Stimulated activated naive CD4-positive, alpha-beta T cell treated with Interleukin-2 at 50 U/mL for 16 hours (primary cell): ENCODE data around the gene SCAPER.
"Not testable (repeated sequence)": the region's sequence is repeated elsewhere in the genome, so short reads cannot be mapped to it uniquely, and the experiment has no call there.

Experiments used
- DNase-seq: peaks from one replicate; lab custom pipeline; 2025; lab: John Stamatoyannopoulos, UW

Gene SCAPER

DNA sequence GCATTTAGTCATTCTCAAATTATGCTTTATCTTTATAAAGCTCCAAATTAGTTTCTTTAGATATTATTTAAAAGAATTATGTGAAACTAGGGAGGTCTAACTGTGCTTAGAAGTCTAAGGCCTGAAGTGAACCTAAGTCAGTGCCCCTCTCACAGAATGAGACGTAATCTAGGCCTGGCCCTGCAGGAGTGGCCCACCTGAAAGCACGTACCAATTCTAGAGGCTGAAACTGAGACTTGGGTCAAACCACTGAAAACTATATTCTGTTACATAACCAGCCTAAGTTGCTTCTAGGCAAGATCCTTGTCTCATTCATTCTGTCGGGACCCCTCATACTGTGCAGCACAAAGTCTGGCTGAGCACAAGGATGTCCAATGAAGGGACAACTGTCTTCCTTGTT lies 424.9 kb downstream of the SCAPER start:
- DNase-seq, result no peak

DNA sequence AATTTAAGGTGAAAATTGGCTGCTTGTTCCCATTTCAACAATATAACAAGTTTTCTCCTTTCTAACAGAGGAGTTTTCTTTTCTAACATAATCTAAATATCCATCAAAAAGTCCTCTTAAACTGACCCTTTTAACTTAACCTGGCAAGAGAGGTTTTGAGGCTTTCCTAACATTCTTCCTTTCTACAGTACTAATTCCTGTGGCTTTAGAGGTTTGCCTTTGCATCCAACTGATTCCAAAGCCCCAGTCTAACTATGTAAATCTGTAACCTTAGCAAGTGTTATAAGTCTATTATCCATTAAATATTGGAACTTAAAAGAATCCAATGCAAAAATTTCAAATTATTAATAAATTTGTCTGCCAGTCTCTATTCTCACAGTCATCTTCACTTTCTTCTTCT lies 434.4 kb downstream of the SCAPER start:
- DNase-seq, result no peak

DNA sequence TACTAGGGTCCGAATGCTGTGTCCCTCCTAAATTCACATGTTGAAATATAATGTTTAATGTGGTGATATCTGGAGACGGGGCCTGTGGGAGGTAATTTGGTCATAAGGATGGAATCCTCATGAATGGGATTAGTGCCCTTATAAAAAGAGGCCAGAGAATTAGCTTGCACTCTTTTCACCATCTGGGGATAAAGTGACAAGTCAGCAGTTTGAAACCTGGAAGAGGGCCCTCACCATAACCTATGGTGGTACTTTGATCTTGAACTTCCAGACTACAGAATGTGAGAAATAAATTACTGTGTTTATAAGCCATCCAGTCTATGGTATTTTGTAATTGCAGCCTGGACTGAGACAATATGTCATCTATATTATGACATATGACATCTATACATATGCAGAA lies 436.4 kb downstream of the SCAPER start:
- no peak for DNase-seq

DNA sequence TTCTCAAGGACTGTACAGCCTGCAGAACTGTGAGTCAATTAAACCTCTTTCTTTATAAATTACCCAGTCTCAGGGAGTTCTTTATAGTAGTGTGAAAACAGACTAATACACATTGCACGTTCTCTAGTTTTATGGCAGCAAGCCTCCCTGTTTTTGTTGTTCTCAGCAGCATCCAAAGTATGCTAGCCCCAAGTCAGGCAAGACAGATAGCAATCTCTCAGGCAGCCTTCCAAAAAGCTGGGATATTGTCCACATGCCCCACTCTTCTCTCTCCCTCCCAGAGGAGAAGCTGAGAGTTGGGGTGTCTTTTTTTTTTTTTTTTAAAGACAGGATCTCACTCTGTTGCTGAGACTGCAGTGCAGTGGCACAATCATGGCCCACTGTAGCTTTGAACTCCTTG lies 438.0 kb downstream of the SCAPER start:
- no peak for DNase-seq

DNA sequence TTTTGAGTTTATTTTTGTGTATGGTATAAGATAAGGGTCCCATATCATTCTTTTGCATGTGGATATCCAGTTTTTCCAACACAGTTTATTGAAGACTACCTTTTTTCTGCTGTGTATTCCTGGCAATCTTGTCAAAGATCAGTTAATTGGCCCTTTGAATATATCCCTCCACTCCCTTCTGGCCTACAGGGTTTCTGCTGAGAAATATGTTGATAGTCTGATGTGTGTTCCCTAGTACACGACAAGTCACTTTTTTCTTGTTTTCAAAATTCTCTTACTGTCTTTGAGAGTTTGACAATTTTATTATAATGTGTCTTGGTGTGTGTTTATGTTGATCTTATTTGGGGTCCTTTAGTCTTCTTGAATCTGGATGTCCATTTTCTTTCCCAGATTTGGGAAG lies 439.4 kb downstream of the SCAPER start:
- DNase-seq, result no peak

DNA sequence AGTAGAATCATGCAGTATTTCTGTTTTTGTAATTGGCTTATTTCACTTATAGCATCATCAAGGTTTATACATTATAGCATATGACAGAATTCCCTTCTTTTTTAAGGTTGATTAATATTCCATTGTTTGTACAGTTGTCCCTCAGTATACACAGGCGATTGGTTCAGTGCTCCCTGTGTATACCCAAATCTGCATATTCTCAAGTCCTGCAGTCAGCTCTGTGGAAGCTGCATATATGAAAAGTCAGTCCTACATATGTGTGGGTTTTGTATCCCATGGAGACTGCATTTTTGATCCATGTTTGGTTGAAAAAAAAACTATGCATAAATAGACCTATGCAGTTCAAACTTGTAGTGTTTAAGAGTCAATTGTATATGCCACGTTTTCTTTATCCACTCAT lies 440.9 kb downstream of the SCAPER start:
- no peak for DNase-seq

DNA sequence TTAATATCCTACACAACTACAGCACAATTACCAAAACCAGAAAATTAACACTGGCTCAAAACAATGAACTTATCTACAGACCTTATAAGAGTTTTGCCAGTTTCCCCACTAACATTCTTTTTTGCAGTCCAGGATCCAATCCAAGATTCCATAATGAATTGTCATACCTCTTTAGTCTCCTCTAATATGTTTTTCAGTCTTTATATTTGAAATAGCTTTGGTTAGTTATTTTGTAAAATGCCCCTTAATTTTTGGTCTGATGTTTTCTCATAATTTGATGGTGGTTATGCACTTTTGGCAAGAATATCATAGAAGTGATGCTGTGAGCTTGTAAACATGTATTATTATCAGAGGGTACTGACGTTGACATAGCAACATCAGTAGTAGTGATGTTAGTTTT lies 444.3 kb downstream of the SCAPER start:
- no peak for DNase-seq

DNA sequence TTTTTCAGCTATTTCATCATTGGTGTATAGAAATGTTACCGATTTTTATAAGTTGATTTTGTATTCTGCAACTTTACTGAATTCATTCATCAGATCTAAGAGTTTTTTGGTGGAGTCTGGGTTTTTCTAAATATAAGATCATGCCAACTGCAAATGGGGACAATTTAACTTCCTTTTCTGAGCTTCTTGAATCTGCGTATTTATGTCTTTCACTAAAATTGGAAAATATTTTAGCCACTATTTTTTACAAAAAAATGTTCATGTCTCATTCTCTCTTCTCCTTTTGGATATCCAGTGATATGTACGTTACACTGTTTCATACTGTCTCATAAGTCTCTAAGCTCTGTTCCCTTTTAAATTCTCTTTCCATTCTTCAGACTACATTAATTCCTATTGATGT lies 444.8 kb downstream of the SCAPER start:
- DNase-seq, result no peak

DNA sequence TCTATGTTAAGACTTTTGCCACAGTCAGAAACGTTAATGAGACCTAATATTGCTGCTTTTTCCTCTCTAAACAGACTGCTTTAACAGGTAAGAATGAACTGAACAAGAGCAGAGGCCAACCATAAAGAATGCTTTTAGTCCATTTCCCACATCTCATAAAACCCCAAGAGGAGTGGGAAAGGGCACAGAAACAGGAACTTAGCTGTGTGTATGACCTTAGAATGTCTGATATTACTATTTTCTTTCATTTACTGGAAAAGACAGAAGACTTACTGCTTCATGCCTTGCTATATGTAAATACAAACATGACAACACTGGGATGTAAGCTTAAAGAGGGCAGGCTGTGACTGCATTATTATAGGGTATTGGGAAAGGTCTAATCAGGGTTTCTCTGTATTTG lies 453.6 kb downstream of the SCAPER start:
- no peak for DNase-seq

DNA sequence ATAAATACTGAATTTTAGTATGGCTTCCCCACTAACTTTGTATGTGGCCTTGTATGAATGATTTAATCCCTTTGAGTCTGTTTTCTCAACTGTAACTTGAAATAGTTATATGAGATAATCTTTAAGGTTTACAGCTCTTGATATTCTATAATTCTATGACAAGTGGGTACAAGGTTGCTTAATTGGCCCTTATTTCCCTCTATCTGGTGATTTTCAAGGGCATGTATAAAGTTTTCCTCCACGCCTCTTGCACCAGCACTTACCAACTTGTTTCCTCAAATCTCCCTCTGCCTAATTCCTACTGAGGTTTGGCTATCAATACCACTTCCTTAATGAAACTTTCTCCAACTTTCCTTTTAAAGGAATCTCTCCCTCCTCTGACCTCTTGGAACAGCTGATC lies 455.7 kb downstream of the SCAPER start:
- no peak for DNase-seq

DNA sequence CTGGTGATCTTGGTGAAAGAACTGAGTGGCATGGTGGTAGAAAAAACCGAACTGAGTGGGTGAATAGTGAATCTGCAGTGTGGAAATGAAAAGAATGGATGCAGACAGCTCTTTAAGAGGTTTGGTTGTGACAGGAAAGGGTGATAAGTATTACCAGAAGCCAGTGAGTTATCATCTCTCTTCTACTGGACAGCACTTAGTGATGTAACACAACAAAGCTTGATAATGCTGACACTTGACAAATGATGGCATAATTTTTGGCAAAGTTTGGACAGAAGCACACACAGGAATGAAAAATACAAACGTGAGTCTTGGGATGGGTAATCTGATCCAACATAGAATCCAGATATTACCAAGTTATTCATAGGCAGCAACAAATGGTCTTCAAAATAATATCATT lies 456.4 kb downstream of the SCAPER start:
- no peak for DNase-seq

DNA sequence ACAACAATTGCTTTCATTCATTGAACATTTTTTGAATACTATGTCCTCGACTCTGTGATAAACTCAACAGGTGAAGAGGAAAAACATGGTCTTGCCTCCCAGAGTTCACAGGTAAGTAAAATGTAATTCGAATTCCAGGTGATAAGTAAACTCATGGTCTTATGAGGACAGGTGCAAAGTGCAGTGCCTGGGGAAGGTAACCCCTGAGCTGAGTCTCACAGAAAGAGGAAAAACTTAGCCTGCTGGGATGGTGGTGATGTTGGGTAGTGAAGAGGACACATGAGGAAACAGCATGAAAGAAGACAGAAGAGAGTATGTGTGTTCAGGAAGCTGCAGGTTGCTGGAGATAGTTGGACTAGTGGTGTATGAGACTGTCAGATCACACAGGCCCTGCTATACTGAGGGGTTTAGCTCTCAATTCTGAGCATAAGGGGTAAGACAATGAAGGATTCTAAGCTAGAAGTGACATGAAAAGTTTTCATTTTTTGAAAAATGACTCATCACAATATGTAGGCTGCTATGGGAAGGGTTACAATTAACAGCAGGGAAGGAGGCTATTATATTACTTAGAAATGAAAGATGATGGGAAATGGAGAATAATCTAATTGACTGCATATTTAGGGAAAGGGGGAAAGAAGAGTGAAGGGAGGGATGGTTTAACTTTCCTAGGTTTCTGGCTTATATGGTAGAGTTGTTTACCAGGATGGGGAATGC lies 457.3 kb downstream of the SCAPER start:
- no peak for DNase-seq

DNA sequence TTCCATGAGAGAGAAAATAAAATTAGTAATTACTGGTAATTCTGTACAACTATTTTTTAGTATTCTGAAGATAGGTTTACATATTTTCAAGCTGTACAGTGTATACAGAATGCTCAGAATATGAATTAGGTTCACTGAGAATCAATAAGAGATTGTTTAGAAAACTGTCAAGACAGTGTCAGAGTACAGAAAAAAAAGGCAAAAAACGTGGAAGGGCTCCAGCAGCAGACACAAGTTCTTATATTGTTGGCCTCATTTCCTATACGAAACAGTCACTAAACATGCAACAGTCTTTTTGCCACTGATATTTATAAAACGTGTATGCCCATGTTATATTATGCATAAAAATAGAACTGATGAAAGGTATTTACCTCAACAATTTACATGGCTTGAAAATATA lies 464.7 kb downstream of the SCAPER start:
- DNase-seq, result no peak

DNA sequence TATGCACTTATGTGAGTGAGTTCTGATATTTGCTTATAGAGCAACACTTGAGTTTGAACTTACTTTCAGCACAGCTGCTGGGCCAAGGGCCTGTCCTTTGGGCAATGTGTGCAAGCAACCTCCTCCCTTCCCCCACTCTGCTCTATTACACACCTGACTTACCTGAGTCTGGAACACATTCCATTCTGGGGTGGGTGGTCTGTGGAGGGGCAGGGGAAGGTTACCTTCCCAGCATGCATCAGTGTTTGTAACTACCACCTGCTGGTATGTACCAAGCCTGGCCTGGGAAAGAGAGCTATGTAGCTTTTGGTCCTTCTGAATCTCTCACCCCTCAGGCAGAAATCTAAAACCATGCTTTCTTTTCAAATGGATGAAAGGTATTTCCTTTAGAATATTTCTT lies 465.6 kb downstream of the SCAPER start:
- no peak for DNase-seq

DNA sequence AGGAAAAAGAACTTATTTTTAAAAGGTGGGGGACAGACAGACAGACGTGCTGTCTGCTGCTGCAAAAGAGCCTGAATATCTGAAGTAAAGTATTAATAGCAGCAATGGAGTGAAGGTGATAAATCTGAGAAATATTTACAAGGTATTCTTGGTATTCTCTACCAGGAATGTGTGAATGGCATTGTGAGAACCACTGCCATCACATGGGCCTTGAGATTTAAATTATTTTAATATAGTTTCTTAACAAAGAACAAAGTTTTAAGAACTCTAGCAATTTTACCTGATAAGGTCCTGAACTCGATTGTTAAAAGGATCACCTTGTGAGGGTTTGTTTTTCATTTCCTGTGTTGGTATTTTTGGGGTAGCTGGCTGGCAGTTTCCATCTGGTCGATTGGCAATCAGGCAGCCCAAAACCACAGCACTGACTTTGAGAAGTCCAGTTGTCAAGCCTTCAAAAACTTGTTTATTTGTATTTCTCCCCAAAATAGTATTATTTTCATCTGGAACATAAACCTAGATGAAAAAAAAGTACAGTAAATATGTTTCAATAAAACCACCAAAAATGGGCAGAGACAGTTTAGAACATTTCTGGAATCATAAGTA lies 471.2 kb downstream of the SCAPER start:
- DNase-seq, result no peak

DNA sequence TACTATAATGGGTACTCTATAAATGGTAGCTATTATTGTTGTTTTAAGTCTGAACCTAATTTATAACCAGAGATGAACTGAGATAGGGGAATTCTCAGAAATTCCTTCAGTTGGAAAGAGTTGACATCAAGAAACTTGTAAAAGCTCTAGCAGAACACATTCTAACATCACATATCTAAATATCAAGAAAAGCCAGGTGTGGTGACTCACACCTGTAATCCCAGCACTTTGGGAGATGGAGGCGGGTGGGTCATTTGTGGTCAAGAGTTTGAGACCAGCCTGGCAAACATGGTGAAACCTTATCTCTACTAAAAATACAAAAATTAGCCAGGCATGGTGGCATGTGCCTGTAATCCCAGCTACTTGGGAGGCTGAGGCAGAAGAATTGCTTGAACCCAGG lies 472.1 kb downstream of the SCAPER start:
- not testable (repeated sequence) for DNase-seq

DNA sequence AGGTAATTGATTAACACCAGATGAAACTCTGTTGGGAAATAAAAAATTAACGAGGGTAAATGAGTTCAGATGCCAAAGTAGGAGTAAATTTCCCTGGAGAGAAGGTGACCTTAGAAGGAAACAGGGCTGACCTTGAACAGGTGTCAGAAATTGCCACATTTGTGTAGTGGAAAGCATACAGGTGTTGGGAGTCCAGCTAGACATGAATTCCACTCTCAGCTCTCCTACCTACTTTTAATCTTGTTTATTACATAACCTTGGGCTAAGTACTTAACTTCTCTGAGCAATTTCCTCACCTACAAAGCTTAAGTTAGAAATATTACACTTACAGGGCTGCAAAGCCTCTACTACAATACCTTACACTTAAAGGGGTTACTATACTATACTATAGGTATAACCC lies 472.5 kb downstream of the SCAPER start:
- DNase-seq, result no peak

DNA sequence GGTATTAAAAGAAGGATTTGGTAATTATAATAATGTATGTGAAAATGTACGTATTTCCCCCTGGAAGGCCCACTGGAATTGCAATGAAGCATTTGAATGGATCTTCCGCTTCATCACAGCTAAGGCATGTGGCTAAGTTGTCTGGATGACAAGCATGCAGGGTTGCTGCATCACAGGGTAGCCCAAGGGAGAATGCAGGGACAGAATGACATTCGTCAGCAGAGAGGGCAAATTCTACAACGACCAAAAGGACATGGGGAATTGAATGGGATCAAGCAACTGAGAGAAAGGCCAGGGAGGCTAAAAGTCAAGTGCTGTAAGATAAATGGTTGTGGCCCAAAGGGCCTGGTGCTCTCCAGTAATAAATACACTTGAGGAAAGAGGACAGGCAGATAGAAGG lies 473.2 kb downstream of the SCAPER start:
- DNase-seq, result no peak

DNA sequence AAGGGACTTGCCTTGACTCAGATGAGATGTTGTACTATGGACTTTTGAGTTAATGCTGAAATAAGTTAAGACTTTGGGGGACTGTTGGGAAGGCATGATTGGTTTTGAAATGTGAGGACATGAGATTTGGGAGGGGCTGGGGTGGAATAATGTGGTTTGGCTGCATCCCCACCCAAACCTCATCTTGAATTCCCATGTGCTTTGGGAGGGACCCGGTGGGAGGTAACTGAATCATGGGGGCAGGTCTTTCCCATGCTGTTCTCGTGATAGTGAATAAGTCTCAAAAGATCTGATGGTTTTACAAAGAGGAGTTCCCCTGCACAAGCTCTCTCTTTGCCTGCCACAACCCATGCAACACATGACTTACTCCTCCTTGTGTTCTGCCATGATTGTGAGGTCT lies 474.4 kb downstream of the SCAPER start:
- not testable (repeated sequence) for DNase-seq

DNA sequence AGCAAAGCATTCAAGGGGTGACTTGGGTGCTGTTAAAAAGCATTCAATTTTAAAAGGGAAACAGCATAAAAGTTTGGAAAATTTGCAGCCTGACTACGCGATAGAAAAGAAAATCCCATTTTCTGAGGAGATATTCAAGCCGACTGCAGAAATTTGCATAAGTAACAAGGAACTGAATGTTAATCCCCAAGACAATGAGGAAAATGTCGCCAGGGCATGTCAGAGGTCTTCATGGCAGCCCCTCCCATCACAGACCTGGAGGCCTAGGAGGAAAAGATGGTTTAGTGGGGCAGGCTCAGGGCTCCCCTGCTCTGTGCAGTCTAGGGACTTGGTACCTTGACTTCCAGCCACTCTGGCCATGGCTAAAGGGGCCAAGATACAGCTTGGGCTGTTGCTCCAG lies 475.5 kb downstream of the SCAPER start:
- DNase-seq, result no peak

DNA sequence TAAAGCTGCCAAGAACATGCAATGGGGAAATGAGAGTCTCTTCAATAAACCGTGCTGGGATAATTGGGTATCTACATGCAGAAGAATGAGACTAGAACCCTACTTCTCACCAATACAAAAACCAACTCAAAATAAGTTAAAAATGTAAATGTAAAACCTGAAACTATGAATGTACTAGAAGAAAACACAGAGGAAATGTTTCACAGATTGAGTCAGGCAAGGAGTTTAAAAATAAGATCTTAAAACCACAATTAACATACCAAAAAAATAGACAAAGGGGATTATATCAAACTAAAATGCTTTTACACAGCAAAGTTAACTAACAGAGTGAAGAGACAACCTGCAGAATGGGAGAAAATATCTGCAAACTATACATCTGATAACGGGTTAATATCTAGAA lies 478.2 kb downstream of the SCAPER start:
- no peak for DNase-seq

DNA sequence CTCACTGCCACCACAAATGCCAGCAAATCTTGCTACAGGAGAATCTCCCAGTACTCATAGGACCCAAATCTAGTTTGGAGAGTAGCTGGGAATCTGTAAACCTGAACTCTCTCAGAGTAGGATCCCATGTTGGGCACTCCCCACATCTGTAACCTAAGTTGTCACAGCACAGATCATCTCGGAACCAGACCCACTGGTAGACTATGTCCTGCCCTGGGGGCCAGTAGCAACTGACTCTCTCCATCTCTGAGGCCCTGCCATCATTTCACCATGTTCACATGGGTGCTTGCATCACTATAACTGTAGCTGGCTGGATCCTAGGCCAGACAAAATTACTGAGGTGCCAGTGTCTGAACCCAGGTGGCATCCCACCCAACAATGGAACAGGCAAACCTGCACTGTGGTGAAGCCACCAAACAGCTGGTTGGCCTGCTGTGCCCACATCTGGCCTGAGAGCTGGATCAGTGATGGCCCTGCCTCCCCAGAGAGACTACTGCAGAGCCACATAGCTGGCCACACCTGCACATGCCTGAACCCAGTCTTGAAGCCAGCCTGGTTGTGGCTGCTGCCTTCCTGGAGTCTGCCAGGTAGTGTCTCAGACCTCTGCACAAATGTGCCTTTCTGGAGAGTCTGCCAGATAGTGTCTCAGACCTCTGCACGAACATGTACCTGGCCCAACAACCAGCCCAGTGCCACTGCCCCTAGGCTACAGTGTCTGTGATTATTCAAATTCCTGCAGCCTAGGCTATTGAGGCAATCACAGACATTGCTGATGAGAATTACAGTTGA lies 486.6 kb downstream of the SCAPER start:
- DNase-seq, result no peak

DNA sequence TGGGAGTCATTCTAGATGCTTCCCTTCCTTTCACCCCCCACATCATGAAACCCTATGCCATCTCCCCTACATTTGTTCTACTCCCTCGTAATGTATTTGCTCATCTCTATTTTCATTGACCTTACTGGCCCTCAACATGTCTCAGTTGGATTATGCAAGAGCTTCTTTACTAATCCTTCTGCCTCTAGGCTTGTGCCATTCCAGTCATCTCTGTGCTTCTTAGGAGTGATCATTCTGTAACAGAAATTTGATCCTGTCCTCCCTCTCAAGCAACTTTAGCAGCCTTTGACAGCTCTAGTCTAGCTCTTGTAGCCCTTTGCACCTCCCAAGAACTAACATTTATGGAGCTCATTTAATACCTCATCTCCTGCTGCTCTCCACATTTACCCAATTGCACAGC lies 503.9 kb downstream of the SCAPER start:
- DNase-seq, result no peak
